ENCODE measurements around the gene CACNB1.

The CACNB1 gene

GRCh38 chr17:39147221-39148185 is 50.0 kb downstream of the CACNB1 start:
- H3K4me3 Mint-ChIP-seq: no peak overlapping the region
- H3K9me3 Mint-ChIP-seq: no peaks in the 10 kb centered on the region
- H3K4me1 Mint-ChIP-seq (ENCODE audit: low read depth): peaks cover 19% of the 10 kb centered on the region
- peaks cover 4% of the 10 kb centered on the region for H3K27me3 Mint-ChIP-seq
- H3K36me3 Mint-ChIP-seq (ENCODE audit: low read depth): no peaks in the 10 kb centered on the region
- no peak overlapping the region for H3K27ac Mint-ChIP-seq

- Mint-ChIP-seq H3K4me3 (no peak overlapping the region), H3K27ac (no peak overlapping the region), H3K9me3 (no peaks in the 10 kb centered on the region), H3K4me1 (ENCODE audit: low read depth) (peaks cover 10% of the 10 kb centered on the region), H3K36me3 (ENCODE audit: low read depth) (no peaks in the 10 kb centered on the region), H3K27me3 (peaks cover 4% of the 10 kb centered on the region)
Measured at GRCh38 chr17:39146273-39146672, 51.2 kb downstream of the CACNB1 start.

GRCh38 chr17:39145143-39145542 is 52.3 kb downstream of the CACNB1 start:
- Mint-ChIP-seq H3K4me1 (ENCODE audit: low read depth) (peaks cover under 1% of the 10 kb centered on the region), H3K27ac (no peak overlapping the region)

GRCh38 chr17:39144416-39144840 is 53.0 kb downstream of the CACNB1 start:
- H3K9me3 Mint-ChIP-seq: no peaks in the 10 kb centered on the region
- no peak overlapping the region for H3K27ac Mint-ChIP-seq
- H3K4me1 Mint-ChIP-seq (ENCODE audit: low read depth): no peaks in the 10 kb centered on the region
- no peaks in the 10 kb centered on the region for H3K36me3 Mint-ChIP-seq (ENCODE audit: low read depth)
- no peaks in the 10 kb centered on the region for H3K27me3 Mint-ChIP-seq
- H3K4me3 Mint-ChIP-seq: no peak overlapping the region

More at GRCh38 chr17:39145143-39145542, 52.3 kb downstream of the CACNB1 start:
- Mint-ChIP-seq H3K9me3 (no peaks in the 10 kb centered on the region), H3K4me3 (no peak overlapping the region), H3K27me3 (no peaks in the 10 kb centered on the region), H3K36me3 (ENCODE audit: low read depth) (no peaks in the 10 kb centered on the region)

- H3K4me1 Mint-ChIP-seq (ENCODE audit: low read depth): no peaks in the 10 kb centered on the region
- H3K27ac Mint-ChIP-seq: no peak overlapping the region
- H3K4me3 Mint-ChIP-seq: no peak overlapping the region
- no peaks in the 10 kb centered on the region for H3K9me3 Mint-ChIP-seq
- no peaks in the 10 kb centered on the region for H3K27me3 Mint-ChIP-seq
- no peaks in the 10 kb centered on the region for H3K36me3 Mint-ChIP-seq (ENCODE audit: low read depth)
Measured at GRCh38 chr17:39143552-39144093, 53.8 kb downstream of the CACNB1 start.

- Mint-ChIP-seq H3K27ac (no peak overlapping the region), H3K36me3 (ENCODE audit: low read depth) (no peaks in the 10 kb centered on the region), H3K4me3 (no peak overlapping the region), H3K27me3 (no peaks in the 10 kb centered on the region), H3K4me1 (ENCODE audit: low read depth) (no peaks in the 10 kb centered on the region), H3K9me3 (no peaks in the 10 kb centered on the region)
Measured at GRCh38 chr17:39141915-39142664, 55.4 kb downstream of the CACNB1 start.

- no peaks in the 10 kb centered on the region for H3K27me3 Mint-ChIP-seq
- no peak overlapping the region for H3K4me3 Mint-ChIP-seq
- no peaks in the 10 kb centered on the region for H3K9me3 Mint-ChIP-seq
- no peaks in the 10 kb centered on the region for H3K4me1 Mint-ChIP-seq (ENCODE audit: low read depth)
- no peaks in the 10 kb centered on the region for H3K36me3 Mint-ChIP-seq (ENCODE audit: low read depth)
- H3K27ac Mint-ChIP-seq: no peak overlapping the region
Measured at GRCh38 chr17:39141294-39141693, 56.2 kb downstream of the CACNB1 start.

GRCh38 chr17:39139561-39139960 is 57.9 kb downstream of the CACNB1 start:
- Mint-ChIP-seq H3K27me3 (no peaks in the 10 kb centered on the region), H3K4me3 (no peak overlapping the region), H3K9me3 (no peaks in the 10 kb centered on the region), H3K4me1 (ENCODE audit: low read depth) (peaks cover 4% of the 10 kb centered on the region), H3K36me3 (ENCODE audit: low read depth) (no peaks in the 10 kb centered on the region), H3K27ac (no peak overlapping the region)

GRCh38 chr17:39139161-39139511 is 58.3 kb downstream of the CACNB1 start:
- no peak overlapping the region for H3K27ac Mint-ChIP-seq
- no peak overlapping the region for H3K4me3 Mint-ChIP-seq
- peaks cover 4% of the 10 kb centered on the region for H3K4me1 Mint-ChIP-seq (ENCODE audit: low read depth)
- H3K36me3 Mint-ChIP-seq (ENCODE audit: low read depth): no peaks in the 10 kb centered on the region
- no peaks in the 10 kb centered on the region for H3K9me3 Mint-ChIP-seq
- H3K27me3 Mint-ChIP-seq: no peaks in the 10 kb centered on the region

GRCh38 chr17:39138431-39139160 is 58.9 kb downstream of the CACNB1 start:
- no peaks in the 10 kb centered on the region for H3K27me3 Mint-ChIP-seq
- no peaks in the 10 kb centered on the region for H3K9me3 Mint-ChIP-seq
- H3K4me3 Mint-ChIP-seq: no peak overlapping the region
- peaks cover 4% of the 10 kb centered on the region for H3K4me1 Mint-ChIP-seq (ENCODE audit: low read depth)
- no peak overlapping the region for H3K27ac Mint-ChIP-seq
- H3K36me3 Mint-ChIP-seq (ENCODE audit: low read depth): no peaks in the 10 kb centered on the region

- no peak overlapping the region for H3K27ac Mint-ChIP-seq
- H3K9me3 Mint-ChIP-seq: no peaks in the 10 kb centered on the region
- no peaks in the 10 kb centered on the region for H3K36me3 Mint-ChIP-seq (ENCODE audit: low read depth)
- H3K27me3 Mint-ChIP-seq: no peaks in the 10 kb centered on the region
- H3K4me1 Mint-ChIP-seq (ENCODE audit: low read depth): peaks cover 4% of the 10 kb centered on the region
- no peak overlapping the region for H3K4me3 Mint-ChIP-seq
Measured at GRCh38 chr17:39134878-39135277, 62.6 kb downstream of the CACNB1 start.

- Mint-ChIP-seq H3K4me3 (no peak overlapping the region), H3K36me3 (ENCODE audit: low read depth) (no peaks in the 10 kb centered on the region)
Measured at GRCh38 chr17:39132192-39132610, 65.3 kb downstream of the CACNB1 start.

GRCh38 chr17:39131616-39132015 is 65.9 kb downstream of the CACNB1 start:
- Mint-ChIP-seq H3K4me1 (ENCODE audit: low read depth) (peaks cover 4% of the 10 kb centered on the region), H3K36me3 (ENCODE audit: low read depth) (no peaks in the 10 kb centered on the region), H3K27ac (no peak overlapping the region), H3K9me3 (no peaks in the 10 kb centered on the region), H3K4me3 (no peak overlapping the region), H3K27me3 (no peaks in the 10 kb centered on the region)

More at GRCh38 chr17:39132192-39132610, 65.3 kb downstream of the CACNB1 start:
- no peak overlapping the region for H3K27ac Mint-ChIP-seq
- peaks cover 4% of the 10 kb centered on the region for H3K4me1 Mint-ChIP-seq (ENCODE audit: low read depth)
- H3K9me3 Mint-ChIP-seq: no peaks in the 10 kb centered on the region
- no peaks in the 10 kb centered on the region for H3K27me3 Mint-ChIP-seq

GRCh38 chr17:39130205-39130604 is 67.3 kb downstream of the CACNB1 start:
- no peaks in the 10 kb centered on the region for H3K36me3 Mint-ChIP-seq (ENCODE audit: low read depth)
- no peak overlapping the region for H3K27ac Mint-ChIP-seq
- peaks cover 4% of the 10 kb centered on the region for H3K4me1 Mint-ChIP-seq (ENCODE audit: low read depth)
- no peaks in the 10 kb centered on the region for H3K9me3 Mint-ChIP-seq
- no peak overlapping the region for H3K4me3 Mint-ChIP-seq
- H3K27me3 Mint-ChIP-seq: no peaks in the 10 kb centered on the region

Data from stimulated activated naive CD8-positive, alpha-beta T cell treated with anti-CD3 and anti-CD28 coated beads, Interleukin-15, Interleukin-2, amounts not matched to agents 100 ng/mL and 50 ng/mL, for 24 hours (primary cell).